GM23338 (cell line): ENCODE results near the gene TXNDC15. TPM values are rescaled to one million over a fixed set of nuclear protein-coding genes. Genes with fewer than 3 reads are reported as not detected.

Source experiments
- ATAC-seq: fragments of 200-7000 bp; cut with Tn5 transposase; 3 replicates; pipeline ENCODE4 v1.9.1; 2020
- DNase-seq: peaks from one replicate; pipeline ENCODE4 v3.0.0-alpha.2; 2015; ENCODE audit warnings: low spot score
- H2AFZ ChIP-seq: fragments of 200-600 bp; sonication (generic); 2 replicates; pipeline ENCODE4 v1.8.0; 2016; ENCODE audit warnings: antibody characterized with exemption, mild to moderate bottlenecking, moderate library complexity
- H3F3A ChIP-seq: fragments of 200-600 bp; sonication (generic); replicated peaks from 2 replicates; pipeline ENCODE4 v1.8.0; 2017; ENCODE audit warnings: antibody characterized with exemption, mixed run types, low read depth
- H3K27ac ChIP-seq: fragments of 200-600 bp; sonication (generic); 2 replicates; pipeline ENCODE4 v1.6.1; 2016; ENCODE audit warnings: low read depth
- H3K27me3 ChIP-seq: fragments of 200-600 bp; sonication (generic); 2 replicates; pipeline ENCODE4 v1.8.0; 2016; ENCODE audit warnings: mild to moderate bottlenecking, mixed run types, moderate library complexity; ENCODE audit not compliant: insufficient read depth
- H3K36me3 ChIP-seq: fragments of 200-600 bp; sonication (generic); 2 replicates; pipeline ENCODE4 v1.8.0; 2016; ENCODE audit warnings: mild to moderate bottlenecking; ENCODE audit not compliant: insufficient read depth
- H3K4me1 ChIP-seq: fragments of 200-600 bp; sonication (generic); 2 replicates; pipeline ENCODE4 v1.8.0; 2016; ENCODE audit warnings: mild to moderate bottlenecking, moderate library complexity; ENCODE audit not compliant: insufficient read depth
- H3K4me2 ChIP-seq: fragments of 200-600 bp; sonication (generic); 2 replicates; pipeline ENCODE4 v1.7.1; 2017; ENCODE audit warnings: mixed run types
- H3K4me3 ChIP-seq: fragments of 200-600 bp; sonication (generic); 2 replicates; pipeline ENCODE4 v1.6.1; 2016; ENCODE audit warnings: mixed run types
- H3K79me2 ChIP-seq: fragments of 200-600 bp; sonication (generic); replicated peaks from 2 replicates; pipeline ENCODE4 v1.8.0; 2017; ENCODE audit warnings: mild to moderate bottlenecking; ENCODE audit not compliant: insufficient read depth
- H3K9me2 ChIP-seq: fragments of 200-600 bp; sonication (generic); 2 replicates; pipeline ENCODE4 v1.8.0; 2017; ENCODE audit not compliant: insufficient read depth
- H4K20me1 ChIP-seq: fragments of 200-600 bp; sonication (generic); replicated peaks from 2 replicates; pipeline ENCODE4 v1.8.0; 2017; ENCODE audit warnings: mild to moderate bottlenecking; ENCODE audit not compliant: insufficient read depth
- H3K27ac Mint-ChIP-seq: 2 replicates; pipeline ENCODE4 v1.8.0; 2020; ENCODE audit warnings: inconsistent platforms, mild to moderate bottlenecking, moderate library complexity, mixed read lengths
- H3K27me3 Mint-ChIP-seq: 3 replicates; pipeline ENCODE4 v1.8.0; 2022; ENCODE audit warnings: low read depth, mild to moderate bottlenecking, moderate library complexity, mixed read lengths, inconsistent platforms; ENCODE audit not compliant: insufficient read depth, poor library complexity
- H3K36me3 Mint-ChIP-seq: 3 replicates; pipeline ENCODE4 v1.8.0; 2021; ENCODE audit warnings: low read depth, mild to moderate bottlenecking, inconsistent platforms, moderate library complexity, mixed read lengths
- H3K4me1 Mint-ChIP-seq: 3 replicates; pipeline ENCODE4 v1.8.0; 2020; ENCODE audit warnings: mild to moderate bottlenecking, inconsistent platforms, mixed read lengths
- H3K4me3 Mint-ChIP-seq: 3 replicates; pipeline ENCODE4 v1.8.0; 2021; ENCODE audit warnings: moderate library complexity, mild to moderate bottlenecking, inconsistent platforms, mixed read lengths
- H3K9me3 Mint-ChIP-seq: 3 replicates; pipeline ENCODE4 v1.8.0; 2020; ENCODE audit warnings: moderate library complexity, mild to moderate bottlenecking, inconsistent platforms, mixed read lengths
- CREB1 ChIP-seq: fragments of 250-450 bp; sonication (Bioruptor Pico); IDR thresholded peaks from 2 replicates; pipeline ENCODE4 v1.5.0; 2020; ENCODE audit warnings: low read depth, mild to moderate bottlenecking, moderate library complexity
- EZH2 ChIP-seq: fragments of 200-600 bp; sonication (generic); IDR thresholded peaks from one replicate; pipeline ENCODE4 v1.8.0; 2017; ENCODE audit warnings: antibody characterized with exemption, mild to moderate bottlenecking, low read depth; ENCODE audit not compliant: unreplicated experiment
- EZH2phosphoT487 ChIP-seq: fragments of 200-600 bp; sonication (generic); IDR thresholded peaks from one replicate; pipeline ENCODE4 v1.8.1; 2018; ENCODE audit warnings: antibody characterized with exemption; ENCODE audit not compliant: unreplicated experiment
- JUNB ChIP-seq: IDR thresholded peaks from one replicate; pipeline ENCODE4 v1.6.1; 2016; ENCODE audit warnings: antibody characterized with exemption; ENCODE audit not compliant: unreplicated experiment
- NANOG ChIP-seq: IDR thresholded peaks from 2 replicates; pipeline ENCODE4 v1.6.1; 2016; ENCODE audit warnings: antibody characterized with exemption, borderline replicate concordance
- POLR2AphosphoS5 ChIP-seq: IDR thresholded peaks from 2 replicates; pipeline ENCODE4 v1.6.1; 2016; ENCODE audit warnings: antibody characterized with exemption, low read depth
- STAT1 ChIP-seq: IDR thresholded peaks from one replicate; pipeline ENCODE4 v1.6.1; 2016; ENCODE audit warnings: antibody characterized with exemption; ENCODE audit not compliant: unreplicated experiment
- ZNF114 ChIP-seq: fragments of 250-450 bp; sonication (Bioruptor Pico); IDR thresholded peaks from 2 replicates; pipeline ENCODE4 v1.5.0; 2020; ENCODE audit warnings: mild to moderate bottlenecking, moderate library complexity
- ZNF331 ChIP-seq: fragments of 250-450 bp; sonication (Bioruptor Pico); IDR thresholded peaks from 2 replicates; pipeline ENCODE4 v1.5.0; 2020; ENCODE audit warnings: low read depth, mild to moderate bottlenecking, moderate library complexity
- polyA plus RNA-seq: library from polyadenylated mRNA; unstranded; fragments of >200 nt; fragmentation: Nextera tagmentation; extraction: Ambion mirVana; gene quantifications from 2 replicates; pipeline ENCODE4 v1.2.1, GENCODE V29; 2016
- total RNA-seq: library from RNA; depleted of rRNA; stranded (reverse); fragments of >200 nt; shearing (Covaris generic); gene quantifications from 2 replicates; pipeline ENCODE4 v1.2.3, GENCODE V29; 2014
- TF ChIP-seq, protein P1 (sequence below): fragments of 250-450 bp; sonication (Bioruptor Pico); IDR thresholded peaks from 2 replicates; pipeline ENCODE4 v1.5.0; 2020; ENCODE audit warnings: mild to moderate bottlenecking, moderate library complexity
- TF ChIP-seq, protein P2 (sequence below): IDR thresholded peaks from 2 replicates; pipeline ENCODE4 v1.6.1; 2016; ENCODE audit warnings: antibody characterized with exemption
- TF ChIP-seq, protein P3 (sequence below): IDR thresholded peaks from one replicate; pipeline ENCODE4 v1.6.1; 2018; ENCODE audit warnings: antibody characterized with exemption; ENCODE audit not compliant: unreplicated experiment

The TXNDC15 gene
- total and polyA plus RNA-seq, 2 experiments from 2014 or later, result 24.4 to 28.5 TPM

DNA sequence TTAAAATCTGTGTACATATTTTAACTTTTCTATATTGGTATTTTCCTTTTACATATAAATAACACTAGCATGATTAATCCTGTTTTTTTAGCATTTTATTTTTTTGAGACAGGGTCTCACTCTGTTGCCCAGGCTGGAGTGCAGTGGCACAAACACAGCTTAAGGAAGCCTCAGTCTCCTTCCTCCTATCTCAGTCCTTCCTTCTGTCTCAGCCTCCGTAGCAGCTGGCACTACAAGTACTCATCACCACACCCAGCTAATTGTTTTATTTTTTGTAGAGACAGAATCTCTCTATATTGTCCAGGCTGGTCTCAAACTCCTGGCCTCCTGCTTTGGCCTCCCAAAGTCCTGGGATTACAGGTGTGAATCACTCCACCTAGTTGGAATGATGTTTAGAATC lies 29.9 kb upstream of the TXNDC15 start:
- H3K4me1 ChIP-seq, result peaks cover 8% of the 10 kb centered on the region; the same call in 1 of the 2 replicates
- H3K27me3 ChIP-seq, result no peaks in the 10 kb centered on the region
- Mint-ChIP-seq H3K27ac (no peak overlapping the region), H3K36me3 (peaks cover 17% of the 10 kb centered on the region), H3K4me1 (peaks cover 2% of the 10 kb centered on the region), H3K4me3 (no peak overlapping the region), H3K27me3 (peaks cover 12% of the 10 kb centered on the region), H3K9me3 (no peaks in the 10 kb centered on the region)
- ATAC-seq, result no peak
- H3K36me3 ChIP-seq, result no peaks in the 10 kb centered on the region; the same call in 1 of the 2 replicates
- H4K20me1 ChIP-seq, result 0 out of 2 replicates have a peak, but pooled peaks cover 5% of the 10 kb centered on the region
- TF ChIP-seq, protein P1, sequence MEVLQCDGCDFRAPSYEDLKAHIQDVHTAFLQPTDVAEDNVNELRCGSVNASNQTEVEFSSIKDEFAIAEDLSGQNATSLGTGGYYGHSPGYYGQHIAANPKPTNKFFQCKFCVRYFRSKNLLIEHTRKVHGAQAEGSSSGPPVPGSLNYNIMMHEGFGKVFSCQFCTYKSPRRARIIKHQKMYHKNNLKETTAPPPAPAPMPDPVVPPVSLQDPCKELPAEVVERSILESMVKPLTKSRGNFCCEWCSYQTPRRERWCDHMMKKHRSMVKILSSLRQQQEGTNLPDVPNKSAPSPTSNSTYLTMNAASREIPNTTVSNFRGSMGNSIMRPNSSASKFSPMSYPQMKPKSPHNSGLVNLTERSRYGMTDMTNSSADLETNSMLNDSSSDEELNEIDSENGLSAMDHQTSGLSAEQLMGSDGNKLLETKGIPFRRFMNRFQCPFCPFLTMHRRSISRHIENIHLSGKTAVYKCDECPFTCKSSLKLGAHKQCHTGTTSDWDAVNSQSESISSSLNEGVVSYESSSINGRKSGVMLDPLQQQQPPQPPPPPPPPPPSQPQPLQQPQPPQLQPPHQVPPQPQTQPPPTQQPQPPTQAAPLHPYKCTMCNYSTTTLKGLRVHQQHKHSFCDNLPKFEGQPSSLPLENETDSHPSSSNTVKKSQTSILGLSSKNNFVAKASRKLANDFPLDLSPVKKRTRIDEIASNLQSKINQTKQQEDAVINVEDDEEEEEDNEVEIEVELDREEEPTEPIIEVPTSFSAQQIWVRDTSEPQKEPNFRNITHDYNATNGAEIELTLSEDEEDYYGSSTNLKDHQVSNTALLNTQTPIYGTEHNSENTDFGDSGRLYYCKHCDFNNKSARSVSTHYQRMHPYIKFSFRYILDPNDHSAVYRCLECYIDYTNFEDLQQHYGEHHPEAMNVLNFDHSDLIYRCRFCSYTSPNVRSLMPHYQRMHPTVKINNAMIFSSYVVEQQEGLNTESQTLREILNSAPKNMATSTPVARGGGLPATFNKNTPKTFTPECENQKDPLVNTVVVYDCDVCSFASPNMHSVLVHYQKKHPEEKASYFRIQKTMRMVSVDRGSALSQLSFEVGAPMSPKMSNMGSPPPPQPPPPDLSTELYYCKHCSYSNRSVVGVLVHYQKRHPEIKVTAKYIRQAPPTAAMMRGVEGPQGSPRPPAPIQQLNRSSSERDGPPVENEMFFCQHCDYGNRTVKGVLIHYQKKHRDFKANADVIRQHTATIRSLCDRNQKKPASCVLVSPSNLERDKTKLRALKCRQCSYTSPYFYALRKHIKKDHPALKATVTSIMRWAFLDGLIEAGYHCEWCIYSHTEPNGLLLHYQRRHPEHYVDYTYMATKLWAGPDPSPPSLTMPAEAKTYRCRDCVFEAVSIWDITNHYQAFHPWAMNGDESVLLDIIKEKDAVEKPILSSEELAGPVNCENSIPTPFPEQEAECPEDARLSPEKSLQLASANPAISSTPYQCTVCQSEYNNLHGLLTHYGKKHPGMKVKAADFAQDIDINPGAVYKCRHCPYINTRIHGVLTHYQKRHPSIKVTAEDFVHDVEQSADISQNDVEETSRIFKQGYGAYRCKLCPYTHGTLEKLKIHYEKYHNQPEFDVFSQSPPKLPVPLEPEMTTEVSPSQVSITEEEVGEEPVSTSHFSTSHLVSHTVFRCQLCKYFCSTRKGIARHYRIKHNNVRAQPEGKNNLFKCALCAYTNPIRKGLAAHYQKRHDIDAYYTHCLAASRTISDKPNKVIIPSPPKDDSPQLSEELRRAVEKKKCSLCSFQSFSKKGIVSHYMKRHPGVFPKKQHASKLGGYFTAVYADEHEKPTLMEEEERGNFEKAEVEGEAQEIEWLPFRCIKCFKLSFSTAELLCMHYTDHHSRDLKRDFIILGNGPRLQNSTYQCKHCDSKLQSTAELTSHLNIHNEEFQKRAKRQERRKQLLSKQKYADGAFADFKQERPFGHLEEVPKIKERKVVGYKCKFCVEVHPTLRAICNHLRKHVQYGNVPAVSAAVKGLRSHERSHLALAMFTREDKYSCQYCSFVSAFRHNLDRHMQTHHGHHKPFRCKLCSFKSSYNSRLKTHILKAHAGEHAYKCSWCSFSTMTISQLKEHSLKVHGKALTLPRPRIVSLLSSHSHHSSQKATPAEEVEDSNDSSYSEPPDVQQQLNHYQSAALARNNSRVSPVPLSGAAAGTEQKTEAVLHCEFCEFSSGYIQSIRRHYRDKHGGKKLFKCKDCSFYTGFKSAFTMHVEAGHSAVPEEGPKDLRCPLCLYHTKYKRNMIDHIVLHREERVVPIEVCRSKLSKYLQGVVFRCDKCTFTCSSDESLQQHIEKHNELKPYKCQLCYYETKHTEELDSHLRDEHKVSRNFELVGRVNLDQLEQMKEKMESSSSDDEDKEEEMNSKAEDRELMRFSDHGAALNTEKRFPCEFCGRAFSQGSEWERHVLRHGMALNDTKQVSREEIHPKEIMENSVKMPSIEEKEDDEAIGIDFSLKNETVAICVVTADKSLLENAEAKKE (CRISPR knock-in tag), result no peak
- no peak for TF ChIP-seq JUNB
- TF ChIP-seq POLR2AphosphoS5, result no peak
- TF ChIP-seq ZNF331 (CRISPR knock-in tag), result no peak
- no peak for TF ChIP-seq NANOG
- TF ChIP-seq STAT1, result no peak
- no peak for TF ChIP-seq EZH2phosphoT487
- TF ChIP-seq, protein P2, sequence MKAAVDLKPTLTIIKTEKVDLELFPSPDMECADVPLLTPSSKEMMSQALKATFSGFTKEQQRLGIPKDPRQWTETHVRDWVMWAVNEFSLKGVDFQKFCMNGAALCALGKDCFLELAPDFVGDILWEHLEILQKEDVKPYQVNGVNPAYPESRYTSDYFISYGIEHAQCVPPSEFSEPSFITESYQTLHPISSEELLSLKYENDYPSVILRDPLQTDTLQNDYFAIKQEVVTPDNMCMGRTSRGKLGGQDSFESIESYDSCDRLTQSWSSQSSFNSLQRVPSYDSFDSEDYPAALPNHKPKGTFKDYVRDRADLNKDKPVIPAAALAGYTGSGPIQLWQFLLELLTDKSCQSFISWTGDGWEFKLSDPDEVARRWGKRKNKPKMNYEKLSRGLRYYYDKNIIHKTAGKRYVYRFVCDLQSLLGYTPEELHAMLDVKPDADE, result no peak
- TF ChIP-seq, protein P3, sequence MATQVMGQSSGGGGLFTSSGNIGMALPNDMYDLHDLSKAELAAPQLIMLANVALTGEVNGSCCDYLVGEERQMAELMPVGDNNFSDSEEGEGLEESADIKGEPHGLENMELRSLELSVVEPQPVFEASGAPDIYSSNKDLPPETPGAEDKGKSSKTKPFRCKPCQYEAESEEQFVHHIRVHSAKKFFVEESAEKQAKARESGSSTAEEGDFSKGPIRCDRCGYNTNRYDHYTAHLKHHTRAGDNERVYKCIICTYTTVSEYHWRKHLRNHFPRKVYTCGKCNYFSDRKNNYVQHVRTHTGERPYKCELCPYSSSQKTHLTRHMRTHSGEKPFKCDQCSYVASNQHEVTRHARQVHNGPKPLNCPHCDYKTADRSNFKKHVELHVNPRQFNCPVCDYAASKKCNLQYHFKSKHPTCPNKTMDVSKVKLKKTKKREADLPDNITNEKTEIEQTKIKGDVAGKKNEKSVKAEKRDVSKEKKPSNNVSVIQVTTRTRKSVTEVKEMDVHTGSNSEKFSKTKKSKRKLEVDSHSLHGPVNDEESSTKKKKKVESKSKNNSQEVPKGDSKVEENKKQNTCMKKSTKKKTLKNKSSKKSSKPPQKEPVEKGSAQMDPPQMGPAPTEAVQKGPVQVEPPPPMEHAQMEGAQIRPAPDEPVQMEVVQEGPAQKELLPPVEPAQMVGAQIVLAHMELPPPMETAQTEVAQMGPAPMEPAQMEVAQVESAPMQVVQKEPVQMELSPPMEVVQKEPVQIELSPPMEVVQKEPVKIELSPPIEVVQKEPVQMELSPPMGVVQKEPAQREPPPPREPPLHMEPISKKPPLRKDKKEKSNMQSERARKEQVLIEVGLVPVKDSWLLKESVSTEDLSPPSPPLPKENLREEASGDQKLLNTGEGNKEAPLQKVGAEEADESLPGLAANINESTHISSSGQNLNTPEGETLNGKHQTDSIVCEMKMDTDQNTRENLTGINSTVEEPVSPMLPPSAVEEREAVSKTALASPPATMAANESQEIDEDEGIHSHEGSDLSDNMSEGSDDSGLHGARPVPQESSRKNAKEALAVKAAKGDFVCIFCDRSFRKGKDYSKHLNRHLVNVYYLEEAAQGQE, result no peak
- no peak for TF ChIP-seq CREB1 (CRISPR knock-in tag)
- TF ChIP-seq ZNF114 (CRISPR knock-in tag), result no peak
- no peak for TF ChIP-seq EZH2
- H3F3A ChIP-seq, result peaks cover 30% of the 10 kb centered on the region
- H3K4me3 ChIP-seq, result no peak overlapping the region
- H3K4me2 ChIP-seq, result no peak overlapping the region
- no peak overlapping the region for H3K27ac ChIP-seq
- peaks cover 13% of the 10 kb centered on the region for H3K79me2 ChIP-seq
- H3K9me2 ChIP-seq, result no peaks in the 10 kb centered on the region
- DNase-seq, result no peak
- no peak overlapping the region for H2AFZ ChIP-seq
